ENCODE data around the gene GP2.

The GP2 gene

DNA sequence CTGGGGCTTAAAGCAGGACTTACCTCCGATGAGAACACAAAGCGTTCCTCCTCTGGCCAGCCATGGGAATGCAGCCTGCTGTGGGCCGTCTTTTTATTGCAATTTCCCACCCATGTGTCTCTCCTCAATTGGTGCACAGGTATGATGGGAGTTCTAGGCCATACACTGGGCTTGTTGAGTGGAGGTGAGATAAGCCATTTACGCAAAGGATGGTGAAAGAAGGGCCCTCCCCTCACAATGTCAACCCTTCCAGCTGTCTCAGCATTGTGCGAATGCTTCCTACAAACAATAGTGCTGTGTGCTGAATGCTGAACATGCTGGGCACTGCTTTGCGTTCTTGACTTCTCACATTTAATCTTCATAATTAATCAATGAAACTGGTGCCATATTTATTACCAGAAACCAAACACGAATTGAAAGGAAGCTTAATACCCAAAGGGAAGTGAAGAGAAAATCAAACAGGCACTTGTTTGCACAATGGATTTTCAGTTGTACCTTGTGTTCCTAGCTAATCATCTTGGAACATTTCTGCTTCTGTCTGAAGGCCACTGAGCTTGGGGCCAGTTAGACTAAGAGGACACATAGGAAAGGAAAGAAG lies at the start of gene GP2:
Gene GP2 (minus strand): TSS at position 70 of the 598 bp plus-strand sequence. CDS start 1,082 bp downstream, outside the sequence.
- H3K4me3 ChIP-seq (ENCODE audit: low read length): no peak within 1 kb of the TSS
- TF ChIP-seq, protein P1, sequence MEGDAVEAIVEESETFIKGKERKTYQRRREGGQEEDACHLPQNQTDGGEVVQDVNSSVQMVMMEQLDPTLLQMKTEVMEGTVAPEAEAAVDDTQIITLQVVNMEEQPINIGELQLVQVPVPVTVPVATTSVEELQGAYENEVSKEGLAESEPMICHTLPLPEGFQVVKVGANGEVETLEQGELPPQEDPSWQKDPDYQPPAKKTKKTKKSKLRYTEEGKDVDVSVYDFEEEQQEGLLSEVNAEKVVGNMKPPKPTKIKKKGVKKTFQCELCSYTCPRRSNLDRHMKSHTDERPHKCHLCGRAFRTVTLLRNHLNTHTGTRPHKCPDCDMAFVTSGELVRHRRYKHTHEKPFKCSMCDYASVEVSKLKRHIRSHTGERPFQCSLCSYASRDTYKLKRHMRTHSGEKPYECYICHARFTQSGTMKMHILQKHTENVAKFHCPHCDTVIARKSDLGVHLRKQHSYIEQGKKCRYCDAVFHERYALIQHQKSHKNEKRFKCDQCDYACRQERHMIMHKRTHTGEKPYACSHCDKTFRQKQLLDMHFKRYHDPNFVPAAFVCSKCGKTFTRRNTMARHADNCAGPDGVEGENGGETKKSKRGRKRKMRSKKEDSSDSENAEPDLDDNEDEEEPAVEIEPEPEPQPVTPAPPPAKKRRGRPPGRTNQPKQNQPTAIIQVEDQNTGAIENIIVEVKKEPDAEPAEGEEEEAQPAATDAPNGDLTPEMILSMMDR (conservative IDR thresholded peaks at IDR 0.05; ENCODE audit: low read depth, low read length): no peak
- no peak for DNase-seq (ENCODE audit: low read depth)

DNA sequence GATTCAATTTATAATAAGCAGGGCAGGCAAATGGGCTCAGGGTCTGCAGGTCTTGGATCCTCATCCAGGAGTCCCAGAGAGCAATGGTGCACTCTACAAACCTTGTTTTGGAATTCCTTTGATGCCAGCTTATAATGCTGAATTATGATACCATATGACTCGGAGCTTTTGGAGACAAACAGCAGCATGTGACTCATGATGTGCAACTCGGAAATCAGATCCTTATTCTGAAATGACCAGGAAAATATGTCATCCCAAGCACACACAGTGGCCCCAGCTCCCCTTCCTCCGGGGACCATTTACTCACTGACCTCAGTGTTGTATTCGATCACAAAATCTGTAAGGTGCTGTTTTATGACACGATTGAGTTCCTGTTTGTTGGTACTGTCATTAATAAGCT lies 45.4 kb upstream of the GP2 start:
- H3K4me3 ChIP-seq (ENCODE audit: low read length): no peak overlapping the region
- DNase-seq (ENCODE audit: low read depth): no peak
- TF ChIP-seq, protein P1 (conservative IDR thresholded peaks at IDR 0.05; ENCODE audit: low read depth, low read length): no peak

DNA sequence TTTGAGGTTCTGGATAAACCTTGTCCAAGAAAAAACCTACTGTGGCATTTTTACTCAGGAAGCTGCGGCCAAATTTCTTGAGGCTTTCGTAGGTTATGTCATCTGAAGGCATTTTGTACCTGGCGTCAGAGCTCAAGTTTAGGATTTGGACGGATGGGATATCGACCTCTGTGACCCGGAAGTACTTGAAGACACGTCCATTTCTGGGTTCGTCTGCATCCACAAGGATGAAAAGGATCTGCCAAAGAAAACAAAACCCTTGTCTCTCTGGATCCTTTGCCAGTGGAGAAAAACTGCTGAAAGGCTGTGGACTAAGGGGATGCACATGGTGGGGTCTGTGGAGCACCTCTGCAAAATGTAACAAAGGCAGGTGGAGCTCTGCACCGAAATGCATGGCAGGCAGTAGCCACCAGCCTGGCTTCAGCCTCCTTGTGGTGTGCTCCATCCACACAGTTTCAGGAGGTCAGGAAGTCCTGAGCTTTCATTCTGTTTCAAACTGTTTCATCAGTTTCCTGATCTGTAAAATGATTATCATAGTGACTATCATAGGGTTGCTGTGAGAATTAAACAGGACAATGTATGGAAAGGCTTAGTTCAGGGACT lies 42.2 kb upstream of the GP2 start:
- no peak for DNase-seq (ENCODE audit: low read depth)
- no peak overlapping the region for H3K4me3 ChIP-seq (ENCODE audit: low read length)
- TF ChIP-seq, protein P1 (conservative IDR thresholded peaks at IDR 0.05; ENCODE audit: low read depth, low read length): no peak

DNA sequence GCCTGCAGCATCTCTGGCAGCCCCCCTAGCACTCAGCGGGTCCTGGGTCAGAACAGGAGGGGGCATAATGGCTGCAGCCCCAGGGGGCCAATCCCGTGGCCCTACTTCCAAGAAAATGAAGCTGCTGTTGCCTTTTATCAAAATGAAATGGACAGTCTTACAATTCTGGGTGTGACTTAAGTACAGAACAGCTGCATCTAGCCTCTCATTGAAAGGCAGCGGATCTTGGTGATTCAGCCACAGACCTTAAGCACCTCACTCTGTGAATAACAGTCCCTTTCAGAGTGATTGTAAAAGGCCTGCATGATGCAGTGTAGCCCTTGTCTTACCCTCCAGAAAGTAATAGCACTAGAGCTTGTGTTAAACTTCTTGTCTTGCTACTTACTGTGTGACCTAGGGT lies 36.7 kb upstream of the GP2 start:
- no peak for DNase-seq (ENCODE audit: low read depth)
- TF ChIP-seq, protein P1 (conservative IDR thresholded peaks at IDR 0.05; ENCODE audit: low read depth, low read length): no peak
- no peak overlapping the region for H3K4me3 ChIP-seq (ENCODE audit: low read length)

DNA sequence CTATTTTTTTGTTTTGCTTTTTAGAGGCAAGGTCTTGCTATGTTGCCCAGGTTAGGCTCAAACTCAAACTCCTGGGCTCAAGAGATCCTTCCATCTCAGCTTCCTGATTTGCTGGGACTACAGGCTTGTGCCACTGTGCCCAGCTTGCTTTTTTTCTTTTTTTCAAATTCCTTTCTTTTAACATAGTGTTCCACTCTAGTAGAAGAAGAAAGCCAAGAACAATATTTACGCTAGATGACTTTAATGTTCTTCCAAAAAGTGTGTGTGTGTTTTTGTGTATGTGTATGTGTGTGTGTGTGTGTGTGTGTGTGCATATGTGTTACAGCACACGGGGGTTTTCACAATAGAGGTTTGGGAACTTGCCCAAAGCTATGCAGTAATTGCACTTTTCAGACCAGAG lies 35.9 kb upstream of the GP2 start:
- no peak for DNase-seq (ENCODE audit: low read depth)
- TF ChIP-seq, protein P1 (conservative IDR thresholded peaks at IDR 0.05; ENCODE audit: low read depth, low read length): no peak
- H3K4me3 ChIP-seq (ENCODE audit: low read length): no peak overlapping the region

DNA sequence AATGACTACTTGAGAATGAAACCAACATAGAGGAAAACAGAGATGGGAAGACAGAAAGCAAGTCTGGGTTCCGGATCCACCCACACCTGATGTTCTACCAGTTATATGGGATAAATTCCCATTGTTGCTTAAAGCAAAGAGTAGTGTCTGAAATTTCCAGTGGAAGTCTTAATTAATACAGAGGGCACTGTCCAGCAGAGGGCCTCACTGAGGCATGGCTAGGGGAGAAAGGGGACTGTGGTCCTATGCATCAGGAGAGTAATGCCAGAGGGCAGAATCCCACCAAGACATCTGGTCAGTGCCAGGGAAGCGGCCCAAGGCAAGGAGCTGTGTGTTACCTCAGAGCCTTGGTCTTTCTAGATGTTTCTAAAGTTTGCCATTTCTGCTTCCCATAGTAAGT lies 32.7 kb upstream of the GP2 start:
- TF ChIP-seq, protein P1 (conservative IDR thresholded peaks at IDR 0.05; ENCODE audit: low read depth, low read length): no peak
- DNase-seq (ENCODE audit: low read depth): no peak
- no peak overlapping the region for H3K4me3 ChIP-seq (ENCODE audit: low read length)

DNA sequence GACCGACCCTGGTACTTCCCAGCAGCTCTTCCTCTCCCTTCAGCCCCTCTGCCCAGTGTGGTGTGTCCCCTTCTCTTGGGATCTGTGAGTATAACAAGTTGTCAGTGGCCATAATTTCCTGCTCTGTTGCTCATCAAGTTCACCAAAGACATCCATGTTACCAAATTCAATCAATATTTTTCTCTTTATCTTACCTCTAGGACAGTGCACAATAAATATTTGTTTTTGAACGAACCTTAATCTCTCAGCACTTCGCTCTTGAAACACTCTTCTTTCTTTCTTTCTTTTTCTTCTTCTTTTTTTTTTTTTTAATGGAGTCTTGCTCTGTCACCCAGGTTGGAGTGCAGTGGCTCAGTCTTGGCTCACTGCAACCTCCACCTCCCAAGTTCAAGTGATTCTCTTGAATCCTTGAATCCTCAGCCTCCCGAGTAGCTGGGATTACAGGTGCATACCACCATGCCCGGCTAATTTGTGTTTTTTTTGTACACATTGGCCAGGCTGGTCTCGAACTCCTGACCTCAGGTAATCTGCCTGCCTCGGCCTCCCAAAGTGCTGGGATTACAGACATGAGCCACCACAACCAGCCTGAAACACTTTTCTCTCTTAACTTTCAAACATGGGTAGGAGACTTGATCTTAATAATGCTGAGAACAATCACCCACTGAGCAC lies 27.9 kb upstream of the GP2 start:
- no peak overlapping the region for H3K4me3 ChIP-seq (ENCODE audit: low read length)
- TF ChIP-seq, protein P1 (conservative IDR thresholded peaks at IDR 0.05; ENCODE audit: low read depth, low read length): no peak
- no peak for DNase-seq (ENCODE audit: low read depth)
